Activated naive CD4-positive, alpha-beta T cell treated with anti-CD3 and anti-CD28 coated beads for 36 hours (primary cell): ENCODE results near the gene PLCB2. TPM values are rescaled to one million over a fixed set of nuclear protein-coding genes. Genes with fewer than 3 reads are reported as not detected.

Experiments used
- CTCF ChIA-PET: fragments of 350-600 bp; sonication (Branson Sonifier 250); formaldehyde crosslinking; loops from one replicate; lab custom pipeline; 2021; ENCODE audit warnings: antibody characterized with exemption; lab: Charles Lee
- DNase-seq: peaks from one replicate; pipeline ENCODE4 v3.0.0-alpha.2; 2020
- H3K27ac Mint-ChIP-seq: one replicate; pipeline ENCODE4 v1.8.0; 2021; ENCODE audit warnings: mild to moderate bottlenecking, mixed read lengths
- H3K27me3 Mint-ChIP-seq: one replicate; pipeline ENCODE4 v1.8.0; 2021; ENCODE audit warnings: low read depth, mixed read lengths
- H3K36me3 Mint-ChIP-seq: one replicate; pipeline ENCODE4 v1.8.0; 2021; ENCODE audit warnings: low read depth, mixed read lengths
- H3K4me1 Mint-ChIP-seq: one replicate; pipeline ENCODE4 v1.8.0; 2021; ENCODE audit warnings: low read depth, mixed read lengths
- H3K4me3 Mint-ChIP-seq: one replicate; pipeline ENCODE4 v1.8.0; 2021; ENCODE audit warnings: mild to moderate bottlenecking, moderate library complexity, mixed read lengths
- H3K9me3 Mint-ChIP-seq: one replicate; pipeline ENCODE4 v1.8.0; 2021; ENCODE audit warnings: mixed read lengths
- intact Hi-C: fragments of 100-400 bp; cut with micrococcal nuclease; formaldehyde crosslinking; loops from one replicate; pipeline ENCODE4 v1.15.1; 2023
- total RNA-seq, 2 experiments: library from RNA; stranded (reverse); gene quantifications; one replicate each; pipeline ENCODE4 v1.2.3, GENCODE V29; 2021

PLCB2 gene
- total RNA-seq, 2 experiments from 2014 or later: 55.0 to 56.7 TPM

- DNase-seq: no peak
- H3K9me3 Mint-ChIP-seq: no peaks in the 10 kb centered on the region
- intact Hi-C loops: loop anchor here (5.0 kb wide), 2 partner anchors 33 to 48 kb away; partner anchors contain the start of genes CCDC9B and DISP2
- H3K36me3 Mint-ChIP-seq: peaks cover 2% of the 10 kb centered on the region
- H3K27me3 Mint-ChIP-seq: no peaks in the 10 kb centered on the region
- peak overlapping the region; percentile 97 for H3K4me3 Mint-ChIP-seq
- H3K4me1 Mint-ChIP-seq: peaks cover 39% of the 10 kb centered on the region
- H3K27ac Mint-ChIP-seq: peak overlapping the region; percentile 96
- CTCF ChIA-PET: interaction anchor here (0.8 to 17.8 kb wide), 19 partner anchors 8 to 270 kb away, joined by 3 to 448 read pairs (median 6); partner anchors contain the start of genes ANKRD63, CCDC9B and INAFM2
Measured at GRCh38 chr15:40309344-40309862, 1.7 kb upstream of the PLCB2 start.

DNA sequence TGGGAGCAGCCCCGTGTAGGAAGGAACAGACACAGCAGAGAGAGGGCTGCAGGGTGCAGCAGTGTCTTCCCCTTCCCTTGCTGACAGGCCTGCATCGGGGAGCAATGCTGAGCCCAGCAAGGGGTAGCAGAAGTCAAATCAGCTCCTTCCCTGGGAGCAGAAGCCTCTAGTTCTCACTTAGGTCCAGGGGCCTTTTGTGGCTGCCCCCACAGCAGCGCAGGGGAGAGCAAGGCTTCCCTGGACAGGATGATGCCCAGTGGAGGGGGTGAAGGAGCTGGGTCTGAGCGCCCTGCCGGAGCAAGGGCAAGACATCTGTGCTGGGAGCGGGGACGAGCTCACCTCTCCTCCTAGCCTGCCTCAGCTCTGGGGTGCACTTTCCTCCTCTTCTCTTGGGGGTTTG, 827 bp downstream of the PLCB2 start:
- H3K27ac Mint-ChIP-seq: peak overlapping the region; percentile 96
- H3K4me3 Mint-ChIP-seq: peak overlapping the region; percentile 97
- H3K27me3 Mint-ChIP-seq: no peaks in the 10 kb centered on the region
- CTCF ChIA-PET: interaction anchor here (0.6 to 17.8 kb wide), 17 partner anchors 13 to 287 kb away, joined by 3 to 448 read pairs (median 4); partner anchors contain the start of genes CCDC9B and INAFM2
- DNase-seq: peak; percentile 44
- peaks cover 7% of the 10 kb centered on the region for H3K36me3 Mint-ChIP-seq
- intact Hi-C loops: loop anchor here (1.0 to 5.0 kb wide), 3 partner anchors 16 to 50 kb away; partner anchors contain the start of genes CCDC9B, DISP2 and INAFM2
- H3K9me3 Mint-ChIP-seq: no peaks in the 10 kb centered on the region
- H3K4me1 Mint-ChIP-seq: peaks cover 28% of the 10 kb centered on the region

GRCh38 chr15:40306371-40306770, 1.4 kb downstream of the PLCB2 start:
- intact Hi-C loops: loop anchor here (5.0 kb wide), 2 partner anchors 36 to 51 kb away; partner anchors contain the start of genes CCDC9B and DISP2
- peaks cover 28% of the 10 kb centered on the region for H3K4me1 Mint-ChIP-seq
- no peaks in the 10 kb centered on the region for H3K27me3 Mint-ChIP-seq
- H3K27ac Mint-ChIP-seq: peak overlapping the region; percentile 96
- H3K4me3 Mint-ChIP-seq: peak overlapping the region; percentile 97
- no peak for DNase-seq
- CTCF ChIA-PET: interaction anchor here (0.6 to 17.8 kb wide), 12 partner anchors 14 to 286 kb away, joined by 3 to 448 read pairs (median 6); partner anchors contain the start of genes CCDC9B and INAFM2
- H3K9me3 Mint-ChIP-seq: no peaks in the 10 kb centered on the region
- H3K36me3 Mint-ChIP-seq: peaks cover 11% of the 10 kb centered on the region

DNA sequence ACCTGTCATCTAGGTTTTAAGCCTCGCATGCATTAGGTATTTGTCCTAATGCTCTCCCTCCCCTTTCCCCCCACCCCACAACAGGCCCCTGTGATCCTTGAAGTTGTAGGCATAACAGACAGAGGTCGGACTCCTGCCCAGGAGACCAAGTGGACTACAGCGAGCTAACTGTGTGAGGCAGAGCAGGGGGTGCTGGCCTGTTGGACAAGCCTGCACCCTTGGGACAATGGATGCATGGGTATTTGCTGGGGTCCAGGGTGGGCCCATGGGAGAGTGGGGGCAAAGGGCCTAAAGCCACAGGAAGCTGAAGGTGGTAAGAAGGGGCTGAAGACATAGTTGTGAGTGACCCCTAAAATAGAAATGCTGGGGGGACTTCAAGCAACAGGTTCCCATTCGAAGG, 2.5 kb downstream of the PLCB2 start:
- CTCF ChIA-PET: interaction anchor here (1.0 to 16.7 kb wide), 3 partner anchors 16 to 32 kb away, joined by 3 to 365 read pairs (median 3); no protein-coding TSS in a partner anchor
- peaks cover 2% of the 10 kb centered on the region for H3K9me3 Mint-ChIP-seq
- no peak overlapping the region for H3K27ac Mint-ChIP-seq
- no peaks in the 10 kb centered on the region for H3K27me3 Mint-ChIP-seq
- H3K4me1 Mint-ChIP-seq: peaks cover 28% of the 10 kb centered on the region
- intact Hi-C loops: loop anchor here (5.0 kb wide), 2 partner anchors 37 to 52 kb away; partner anchors contain the start of genes CCDC9B and DISP2
- peaks cover 19% of the 10 kb centered on the region for H3K36me3 Mint-ChIP-seq
- no peak for DNase-seq
- H3K4me3 Mint-ChIP-seq: no peak overlapping the region

GRCh38 chr15:40303576-40303975, 4.2 kb downstream of the PLCB2 start:
- peaks cover 29% of the 10 kb centered on the region for H3K36me3 Mint-ChIP-seq
- CTCF ChIA-PET: interaction anchor here (0.7 to 16.7 kb wide), 4 partner anchors 8 to 29 kb away, joined by 3 to 365 read pairs (median 9); partner anchors contain the start of gene ANKRD63
- intact Hi-C loops: no loop called here
- H3K9me3 Mint-ChIP-seq: peaks cover 2% of the 10 kb centered on the region
- H3K27ac Mint-ChIP-seq: no peak overlapping the region
- H3K4me3 Mint-ChIP-seq: no peak overlapping the region
- H3K4me1 Mint-ChIP-seq: peaks cover 14% of the 10 kb centered on the region
- no peak for DNase-seq
- H3K27me3 Mint-ChIP-seq: no peaks in the 10 kb centered on the region

DNA sequence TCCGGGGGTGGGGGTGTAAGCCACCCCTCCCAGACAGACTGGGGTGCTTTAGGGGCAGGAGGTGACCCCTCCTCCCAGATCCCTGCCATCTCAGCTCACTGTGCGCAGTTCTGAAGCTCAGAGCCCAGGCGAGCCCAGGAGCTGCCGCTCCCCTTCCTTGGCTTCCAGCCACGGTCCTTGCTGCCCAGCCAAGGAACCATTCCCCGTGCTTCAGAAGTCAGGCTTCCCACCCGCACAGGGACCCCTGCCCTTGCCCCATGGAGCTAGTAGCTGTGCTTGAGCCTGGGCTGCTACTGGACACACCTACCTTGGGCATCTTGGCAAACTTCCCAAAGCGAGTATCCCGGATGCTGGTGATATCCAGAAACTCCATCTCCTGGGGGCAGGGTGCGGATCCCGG, 4.8 kb downstream of the PLCB2 start:
- no peak overlapping the region for H3K4me3 Mint-ChIP-seq
- intact Hi-C loops: no loop called here
- peaks cover 14% of the 10 kb centered on the region for H3K4me1 Mint-ChIP-seq
- peaks cover 2% of the 10 kb centered on the region for H3K9me3 Mint-ChIP-seq
- H3K27ac Mint-ChIP-seq: no peak overlapping the region
- CTCF ChIA-PET: interaction anchor here (3.2 to 16.7 kb wide), 2 partner anchors 8 to 28 kb away, joined by 15 to 365 read pairs; no protein-coding TSS in a partner anchor
- DNase-seq: no peak
- peaks cover 29% of the 10 kb centered on the region for H3K36me3 Mint-ChIP-seq
- H3K27me3 Mint-ChIP-seq: no peaks in the 10 kb centered on the region

DNA sequence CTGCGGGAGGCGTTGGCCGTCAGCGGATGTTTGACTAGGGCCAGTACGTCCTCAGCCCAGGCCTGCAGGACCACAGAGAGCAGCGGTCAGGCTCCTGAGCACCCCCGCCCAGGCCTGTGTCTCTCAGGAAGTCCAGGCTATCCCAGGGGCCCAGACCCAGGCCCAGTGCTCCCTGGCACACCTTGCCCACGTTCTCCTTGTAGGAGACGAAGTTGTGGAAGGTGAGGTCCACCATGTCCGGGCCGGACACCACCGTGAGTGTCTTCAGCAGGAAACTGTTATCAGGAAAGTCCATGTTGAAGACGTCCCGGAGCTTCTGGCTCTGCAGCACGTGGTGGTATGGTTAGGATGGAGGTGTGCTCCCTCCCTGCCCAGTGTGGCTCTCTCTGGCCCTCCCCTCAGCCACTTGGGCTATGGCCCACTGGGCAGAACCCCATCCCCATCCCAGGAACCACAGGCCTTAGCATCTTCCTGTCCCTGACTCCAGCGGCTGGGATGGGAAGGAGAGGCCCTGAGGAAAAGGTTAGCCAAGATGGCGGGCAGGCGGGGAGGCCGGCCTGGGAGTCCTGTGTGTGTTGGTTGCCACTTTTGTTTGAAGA, 5.3 kb downstream of the PLCB2 start:
- H3K27ac Mint-ChIP-seq: no peak overlapping the region
- CTCF ChIA-PET: interaction anchor here (3.2 to 16.7 kb wide), 2 partner anchors 9 to 28 kb away, joined by 15 to 365 read pairs; no protein-coding TSS in a partner anchor
- DNase-seq: no peak
- H3K4me1 Mint-ChIP-seq: peaks cover 14% of the 10 kb centered on the region
- intact Hi-C loops: no loop called here
- peaks cover 2% of the 10 kb centered on the region for H3K9me3 Mint-ChIP-seq
- H3K36me3 Mint-ChIP-seq: peaks cover 27% of the 10 kb centered on the region
- H3K27me3 Mint-ChIP-seq: no peaks in the 10 kb centered on the region
- no peak overlapping the region for H3K4me3 Mint-ChIP-seq

DNA sequence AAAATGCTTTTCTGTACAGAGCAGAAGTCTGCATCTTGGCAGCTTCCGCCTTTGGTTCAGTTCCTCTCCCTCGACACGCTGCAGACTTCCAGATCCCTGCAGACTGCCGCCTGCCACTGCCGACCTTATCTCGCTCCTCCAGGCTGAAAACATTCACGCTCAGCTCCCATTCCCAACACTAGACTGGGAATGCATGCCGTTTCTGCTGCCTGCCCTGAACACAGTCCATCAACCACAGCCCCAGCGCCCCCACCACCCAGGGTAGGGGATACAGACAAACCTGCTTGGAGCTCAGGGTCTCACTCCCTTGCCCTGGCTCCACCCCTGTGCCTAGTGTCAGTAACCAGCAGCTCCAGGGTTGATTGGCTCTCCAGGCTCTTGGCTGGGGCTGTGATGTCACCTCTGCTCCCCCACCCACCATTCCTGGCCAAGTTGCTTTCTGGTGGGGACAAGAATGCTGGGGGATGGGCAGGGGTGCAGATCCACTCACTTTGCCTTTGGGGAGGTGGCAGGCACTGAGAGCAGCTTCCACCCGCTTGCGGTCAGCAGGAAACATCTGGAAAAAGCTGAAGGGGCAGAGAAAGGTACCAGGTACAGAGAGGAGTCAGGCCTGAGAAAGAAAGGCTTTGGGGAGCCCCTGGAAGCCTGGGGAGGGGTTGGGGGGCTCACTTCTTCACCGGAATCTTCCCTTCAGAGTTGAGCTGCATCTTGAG, 6.1 kb downstream of the PLCB2 start:
- intact Hi-C loops: no loop called here
- Mint-ChIP-seq H3K27ac (no peak overlapping the region), H3K27me3 (no peaks in the 10 kb centered on the region), H3K4me1 (peaks cover 13% of the 10 kb centered on the region), H3K4me3 (no peak overlapping the region), H3K36me3 (peaks cover 27% of the 10 kb centered on the region), H3K9me3 (peaks cover 2% of the 10 kb centered on the region)
- CTCF ChIA-PET: interaction anchor here (0.6 to 16.7 kb wide), 5 partner anchors 10 to 159 kb away, joined by 4 to 365 read pairs (median 4); no protein-coding TSS in a partner anchor
- DNase-seq: no peak

- H3K27ac Mint-ChIP-seq: no peak overlapping the region
- no peak overlapping the region for H3K4me3 Mint-ChIP-seq
- no peak for DNase-seq
- CTCF ChIA-PET: interaction anchor here (0.6 to 3.2 kb wide), 4 partner anchors 10 to 44 kb away, joined by 3 to 15 read pairs (median 4); no protein-coding TSS in a partner anchor
- no peaks in the 10 kb centered on the region for H3K27me3 Mint-ChIP-seq
- H3K9me3 Mint-ChIP-seq: peaks cover 2% of the 10 kb centered on the region
- intact Hi-C loops: no loop called here
- peaks cover 27% of the 10 kb centered on the region for H3K36me3 Mint-ChIP-seq
- H3K4me1 Mint-ChIP-seq: peaks cover 6% of the 10 kb centered on the region
Measured at GRCh38 chr15:40300771-40301170, 7.0 kb downstream of the PLCB2 start.

- H3K4me3 Mint-ChIP-seq: no peak overlapping the region
- intact Hi-C loops: no loop called here
- no peak for DNase-seq
- H3K9me3 Mint-ChIP-seq: peaks cover 2% of the 10 kb centered on the region
- no peak overlapping the region for H3K27ac Mint-ChIP-seq
- H3K4me1 Mint-ChIP-seq: peaks cover 5% of the 10 kb centered on the region
- peaks cover 27% of the 10 kb centered on the region for H3K36me3 Mint-ChIP-seq
- no peaks in the 10 kb centered on the region for H3K27me3 Mint-ChIP-seq
- CTCF ChIA-PET: interaction anchor here (0.6 to 3.2 kb wide), 3 partner anchors 11 to 25 kb away, joined by 3 to 15 read pairs (median 4); no protein-coding TSS in a partner anchor
Measured at GRCh38 chr15:40300367-40300766, 7.4 kb downstream of the PLCB2 start.

DNA sequence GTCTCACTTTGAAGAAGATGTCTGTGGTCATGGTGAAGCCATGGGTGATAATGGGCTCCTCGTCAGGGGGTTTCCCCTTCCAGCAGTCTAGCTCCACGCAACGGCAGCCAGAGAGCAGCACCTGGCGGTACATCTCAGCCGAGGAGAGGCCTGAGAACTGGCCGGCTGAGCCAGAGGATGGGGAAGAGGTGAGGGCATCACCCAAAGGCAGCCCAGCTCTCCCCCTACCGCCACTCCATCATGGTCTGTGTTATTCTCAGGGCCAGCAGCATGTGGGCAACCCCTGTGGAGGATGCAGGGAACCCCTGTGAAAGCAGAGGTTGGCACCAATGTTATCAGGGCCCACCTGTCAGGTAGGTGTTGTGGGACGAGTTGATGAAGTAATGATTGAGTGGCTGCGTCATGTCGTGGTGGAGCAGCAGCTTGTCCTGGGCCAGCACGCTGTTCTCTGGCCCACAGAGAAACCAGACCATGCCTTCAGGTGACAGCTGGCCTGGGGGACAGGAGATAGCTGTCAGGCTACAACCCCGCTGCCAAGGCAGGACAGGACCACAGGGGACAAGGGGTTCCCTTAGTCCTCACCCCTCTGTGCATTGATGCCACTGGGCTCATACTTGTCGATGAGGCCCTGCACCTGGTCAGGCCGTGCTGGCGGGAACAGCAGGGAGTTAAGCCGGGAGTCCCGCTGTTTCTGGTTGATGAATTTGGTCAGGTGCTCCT, 9.4 kb downstream of the PLCB2 start:
- DNase-seq: no peak
- Mint-ChIP-seq H3K9me3 (peaks cover 2% of the 10 kb centered on the region), H3K4me3 (no peak overlapping the region), H3K4me1 (no peaks in the 10 kb centered on the region), H3K36me3 (peaks cover 23% of the 10 kb centered on the region), H3K27me3 (no peaks in the 10 kb centered on the region), H3K27ac (no peak overlapping the region)
- intact Hi-C loops: no loop called here
- CTCF ChIA-PET: interaction anchor here (1.1 to 1.7 kb wide), 2 partner anchors 19 to 24 kb away, joined by 3 to 10 read pairs; no protein-coding TSS in a partner anchor
